HUES48 (cell line): Measurements from ENCODE around the gene MAG.
A peak's percentile ranks its signal among the peaks of the same experiment; 100 is the strongest.

Source experiments
- H3K27ac ChIP-seq: one replicate; pipeline ENCODE4 v1.7.0; 2013; ENCODE audit warnings: low read depth, low read length, inconsistent platforms
- H3K27me3 ChIP-seq: 2 replicates; pipeline ENCODE4 v1.6.1; 2013; ENCODE audit warnings: mild to moderate bottlenecking, low read length; ENCODE audit not compliant: control insufficient read depth, insufficient read depth
- H3K36me3 ChIP-seq: 2 replicates; pipeline ENCODE4 v1.6.1; 2013; ENCODE audit warnings: low read length; ENCODE audit not compliant: control insufficient read depth, insufficient read depth
- H3K4me1 ChIP-seq: 2 replicates; pipeline ENCODE4 v1.6.1; 2013; ENCODE audit warnings: mild to moderate bottlenecking, low read length; ENCODE audit not compliant: control insufficient read depth, insufficient read depth
- H3K4me3 ChIP-seq: 2 replicates; pipeline ENCODE4 v1.5.1; 2013; ENCODE audit warnings: mild to moderate bottlenecking, low read depth, low read length
- H3K9ac ChIP-seq: 2 replicates; pipeline ENCODE4 v1.6.1; 2013; ENCODE audit warnings: mild to moderate bottlenecking, low read depth, low read length, moderate library complexity
- H3K9me3 ChIP-seq: 2 replicates; pipeline ENCODE4 v1.6.1; 2013; ENCODE audit warnings: low read length; ENCODE audit not compliant: control insufficient read depth, insufficient read depth

Gene MAG

DNA sequence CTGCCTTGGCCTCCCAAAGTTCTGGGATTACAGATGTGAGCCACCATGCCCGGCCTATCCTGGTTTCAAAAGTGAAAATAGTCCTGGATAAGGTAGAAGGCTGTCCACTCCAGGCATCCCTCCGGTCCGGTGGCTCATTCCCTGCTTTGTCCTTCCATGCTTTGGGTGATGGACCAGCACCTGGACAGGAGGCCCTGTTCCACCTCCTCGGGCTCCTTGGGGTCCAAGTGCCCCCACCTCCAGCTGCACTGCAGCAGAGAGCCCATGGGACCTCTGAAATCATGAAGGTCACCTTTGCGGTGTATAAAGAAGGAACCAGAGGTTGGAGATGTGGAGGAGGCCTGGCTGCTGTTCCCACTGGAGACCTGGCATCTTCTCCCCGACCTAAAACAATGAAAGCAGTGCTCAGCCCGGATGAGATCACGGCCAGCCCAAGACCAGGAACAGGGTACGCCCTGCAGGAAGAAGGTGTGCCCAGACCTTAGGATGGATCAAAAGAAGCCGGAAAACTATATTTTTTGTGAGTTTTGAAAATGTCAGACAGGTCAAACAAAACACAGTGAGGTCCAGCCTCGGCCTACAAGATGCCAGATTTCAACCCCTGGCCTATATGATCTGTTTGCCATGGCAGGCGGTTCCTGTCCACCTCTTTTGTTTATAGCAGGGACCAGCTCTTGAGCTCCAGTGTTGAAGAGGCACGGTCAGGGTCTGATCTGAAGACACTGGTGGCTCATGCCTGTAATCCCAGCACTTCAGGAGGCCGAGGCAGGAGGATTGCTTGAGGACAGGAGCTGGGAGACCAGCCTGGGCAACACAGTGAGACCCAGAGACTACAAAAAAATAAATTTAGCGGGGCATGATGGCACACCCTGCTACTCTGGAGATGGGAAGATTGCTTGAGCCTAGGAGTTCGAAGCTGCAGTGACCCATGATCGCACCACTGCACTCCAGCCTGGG is 37.3 kb upstream of the MAG start:
- Histone ChIP-seq H3K27ac (peak overlapping the region; percentile 5), H3K4me3 (no peak overlapping the region), H3K27me3 (no peaks in the 10 kb centered on the region), H3K9me3 (no peaks in the 10 kb centered on the region), H3K9ac (no peak overlapping the region), H3K36me3 (peaks cover 70% of the 10 kb centered on the region), H3K4me1 (peaks cover 11% of the 10 kb centered on the region; the same call in 1 of the 2 replicates)

DNA sequence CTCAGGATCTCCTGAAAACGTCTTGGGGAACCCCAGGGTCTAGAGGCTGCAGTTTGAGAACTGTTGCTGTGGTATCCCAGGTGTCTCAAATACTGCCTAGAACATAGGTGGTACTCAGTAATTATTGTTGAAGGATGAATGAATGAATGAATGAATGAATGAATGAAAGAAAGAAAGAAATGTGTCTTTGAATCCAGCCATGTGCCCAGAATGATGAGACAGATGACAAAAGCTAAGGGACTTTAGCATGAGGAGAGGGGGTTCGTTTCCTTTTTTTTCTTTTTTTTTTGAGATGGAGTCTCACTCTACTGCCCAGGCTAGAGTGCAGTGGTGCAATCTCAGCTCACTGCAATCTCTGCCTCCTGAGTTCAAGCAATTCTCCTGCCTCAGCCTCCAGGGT is 35.4 kb upstream of the MAG start:
- Histone ChIP-seq H3K4me1 (peaks cover 7% of the 10 kb centered on the region; the same call in 1 of the 2 replicates), H3K27me3 (no peaks in the 10 kb centered on the region), H3K9ac (no peak overlapping the region), H3K27ac (no peak overlapping the region), H3K9me3 (no peaks in the 10 kb centered on the region), H3K4me3 (no peak overlapping the region), H3K36me3 (peaks cover 70% of the 10 kb centered on the region)

DNA sequence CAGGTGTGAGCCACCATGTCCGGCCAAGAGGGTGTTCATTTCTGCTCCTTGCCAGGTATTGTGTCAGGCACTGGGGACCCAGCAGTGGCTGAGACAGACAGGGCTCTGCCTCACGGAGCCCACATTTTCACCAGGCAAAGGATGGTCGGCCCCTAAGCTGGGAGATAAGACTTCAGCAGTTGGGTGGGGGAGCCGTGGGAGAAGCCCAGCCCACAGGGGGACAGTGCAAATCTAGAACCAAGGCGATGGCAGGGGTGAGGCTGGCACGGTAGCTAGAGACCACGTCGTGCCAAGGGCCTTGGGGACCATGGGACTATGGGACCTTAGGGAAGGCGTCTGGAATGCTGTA is 34.9 kb upstream of the MAG start:
- peaks cover 7% of the 10 kb centered on the region; the same call in 1 of the 2 replicates for H3K4me1 ChIP-seq
- no peaks in the 10 kb centered on the region for H3K27me3 ChIP-seq
- peaks cover 73% of the 10 kb centered on the region for H3K36me3 ChIP-seq
- H3K9ac ChIP-seq: no peak overlapping the region
- no peaks in the 10 kb centered on the region for H3K9me3 ChIP-seq
- no peak overlapping the region for H3K27ac ChIP-seq
- H3K4me3 ChIP-seq: no peak overlapping the region

DNA sequence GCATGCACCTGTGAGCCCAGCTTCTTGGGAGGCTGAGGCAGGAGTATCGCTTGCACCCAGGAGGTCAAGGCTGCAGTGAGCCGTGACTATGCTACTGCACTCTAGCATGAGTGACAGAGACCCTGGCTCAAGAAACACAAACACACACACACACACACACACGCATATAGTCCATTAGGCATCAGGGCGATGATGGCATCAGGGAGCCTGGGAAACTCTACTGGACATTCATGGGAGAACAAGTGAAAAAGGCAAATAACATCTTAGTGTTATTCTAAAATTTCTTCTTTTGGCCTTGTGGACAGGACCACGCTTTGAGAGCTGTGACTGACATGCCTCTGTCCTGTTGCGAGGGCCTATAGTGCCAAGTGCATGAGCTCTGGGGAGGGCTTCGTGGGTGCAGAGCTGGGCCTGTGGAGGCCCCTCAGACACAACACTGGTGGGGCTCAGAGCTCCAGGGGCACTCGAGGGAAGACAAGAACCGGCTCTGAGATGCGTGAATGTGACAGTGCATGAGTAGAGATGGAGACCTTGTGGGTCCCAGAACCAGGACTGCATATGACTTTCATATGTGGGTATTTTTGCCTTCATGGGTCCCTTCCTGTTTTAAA is 31.2 kb upstream of the MAG start:
- no peak overlapping the region for H3K4me3 ChIP-seq
- H3K27ac ChIP-seq: no peak overlapping the region
- peaks cover 76% of the 10 kb centered on the region for H3K36me3 ChIP-seq
- no peaks in the 10 kb centered on the region for H3K4me1 ChIP-seq
- H3K9me3 ChIP-seq: no peaks in the 10 kb centered on the region
- no peaks in the 10 kb centered on the region for H3K27me3 ChIP-seq
- H3K9ac ChIP-seq: no peak overlapping the region

DNA sequence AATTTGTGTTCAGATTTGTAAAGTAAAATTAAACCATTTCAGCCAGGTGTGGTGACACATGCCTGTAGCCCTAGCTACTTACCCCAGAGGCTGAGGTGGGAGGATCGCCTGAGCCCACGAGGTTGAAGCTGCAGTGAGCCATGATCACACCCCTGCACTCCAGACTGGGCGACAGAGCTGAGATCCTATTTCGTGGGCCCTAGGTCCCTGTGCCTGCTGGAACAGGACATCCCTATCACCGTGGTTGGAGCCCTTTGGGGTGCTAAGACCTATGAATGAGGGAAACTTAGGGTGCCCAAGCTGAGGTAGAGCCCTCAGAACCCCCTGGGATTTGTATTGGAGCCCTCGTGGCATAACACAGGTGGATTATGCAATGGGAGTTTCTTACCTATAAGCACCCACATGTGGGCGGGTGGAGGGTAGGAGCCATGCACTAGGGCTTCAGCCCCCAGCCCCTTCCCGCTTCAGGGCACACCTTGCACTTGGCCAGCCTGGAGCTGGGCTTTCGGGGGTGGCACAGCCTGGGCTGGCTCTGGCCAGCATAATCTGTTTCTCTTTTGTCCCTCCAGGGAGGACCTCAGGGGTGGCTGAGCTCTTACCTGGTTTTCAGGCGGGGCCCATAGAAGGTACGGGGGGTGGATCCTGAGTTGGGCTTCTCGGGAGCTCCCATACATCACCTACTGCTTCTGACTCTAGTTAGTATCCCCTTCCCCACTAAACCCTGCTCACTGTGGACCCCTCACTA is 30.4 kb upstream of the MAG start:
- H3K9ac ChIP-seq: no peak overlapping the region
- no peaks in the 10 kb centered on the region for H3K4me1 ChIP-seq
- no peaks in the 10 kb centered on the region for H3K27me3 ChIP-seq
- H3K9me3 ChIP-seq: no peaks in the 10 kb centered on the region
- no peak overlapping the region for H3K4me3 ChIP-seq
- peaks cover 79% of the 10 kb centered on the region for H3K36me3 ChIP-seq
- H3K27ac ChIP-seq: peak overlapping the region; percentile 31

DNA sequence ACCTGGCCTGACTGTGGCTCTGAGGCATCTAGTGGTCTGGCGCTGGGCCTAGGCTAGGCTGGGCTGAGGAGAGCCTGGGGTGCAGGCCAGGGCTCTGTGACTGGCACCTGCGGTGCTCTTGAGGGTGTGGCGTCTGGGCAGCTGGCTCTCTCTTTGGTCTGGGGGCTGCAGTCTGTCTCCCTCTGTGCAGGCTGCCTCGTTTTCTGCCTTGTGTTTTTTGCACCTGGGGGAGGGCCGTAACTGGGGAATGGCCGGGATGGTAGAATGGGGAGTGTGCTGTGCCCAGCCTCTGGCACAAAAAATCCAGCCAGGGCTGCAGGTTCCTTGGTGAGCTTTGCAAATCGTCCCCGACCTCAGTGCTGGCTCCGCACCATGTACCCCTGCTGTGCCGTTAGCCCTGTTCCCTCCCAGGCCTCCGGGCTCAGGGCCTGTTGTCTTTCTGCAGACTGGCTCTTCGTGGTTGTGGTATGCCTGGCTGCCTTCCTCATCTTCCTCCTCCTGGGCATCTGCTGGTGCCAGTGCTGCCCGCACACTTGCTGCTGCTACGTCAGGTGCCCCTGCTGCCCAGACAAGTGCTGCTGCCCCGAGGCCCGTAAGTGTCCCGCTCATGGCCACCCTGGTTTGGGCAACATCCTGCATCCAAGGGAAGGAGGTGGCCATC is 29.7 kb upstream of the MAG start:
- H3K27ac ChIP-seq: peak overlapping the region; percentile 31
- H3K36me3 ChIP-seq: peaks cover 78% of the 10 kb centered on the region
- no peak overlapping the region for H3K4me3 ChIP-seq
- no peak overlapping the region for H3K9ac ChIP-seq
- no peaks in the 10 kb centered on the region for H3K27me3 ChIP-seq
- no peaks in the 10 kb centered on the region for H3K9me3 ChIP-seq
- H3K4me1 ChIP-seq: peaks cover 3% of the 10 kb centered on the region; the same call in 1 of the 2 replicates

DNA sequence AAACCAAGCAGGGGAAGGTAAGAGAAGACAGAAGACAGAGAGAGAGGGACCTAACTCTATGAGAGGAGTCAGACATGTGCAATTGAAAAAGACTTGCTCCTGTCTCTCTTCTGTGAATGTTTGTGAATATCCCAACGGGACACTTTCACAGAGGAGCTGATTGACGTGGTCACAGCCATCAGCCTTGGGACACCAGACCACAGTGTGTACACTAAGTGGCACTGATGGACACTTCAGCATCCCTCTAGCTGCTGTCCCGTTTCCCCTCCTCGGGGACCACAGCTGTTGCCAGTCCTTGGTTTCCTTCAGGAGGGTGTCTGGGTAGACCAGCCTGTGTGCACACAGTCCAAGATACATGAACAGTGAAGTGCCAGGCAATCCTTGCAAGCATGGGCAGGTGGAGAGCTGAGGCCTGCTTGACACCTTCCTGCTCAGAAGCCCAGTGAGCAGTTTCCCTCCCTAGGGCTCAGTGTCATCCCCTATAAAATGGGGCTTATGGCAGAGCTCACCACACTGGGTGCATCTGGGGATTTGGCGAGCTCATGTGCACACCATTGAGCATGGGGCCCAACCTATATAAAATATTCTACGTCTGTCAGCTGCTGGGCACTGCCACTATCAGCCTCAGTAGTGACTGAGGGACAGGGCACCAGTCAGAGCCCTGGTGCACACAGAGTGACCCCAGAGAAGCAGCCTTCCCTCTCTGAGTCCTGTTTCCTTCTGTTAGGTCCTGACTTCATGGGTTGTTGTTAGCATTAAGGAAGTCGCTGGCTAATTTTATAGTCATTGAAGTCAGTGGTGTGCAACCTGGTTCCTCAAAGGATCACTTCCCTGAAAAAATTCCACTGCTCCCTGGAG is 27.5 kb upstream of the MAG start:
- Histone ChIP-seq H3K4me1 (peaks cover 7% of the 10 kb centered on the region; the same call in 1 of the 2 replicates), H3K9me3 (no peaks in the 10 kb centered on the region), H3K27ac (no peak overlapping the region), H3K27me3 (no peaks in the 10 kb centered on the region), H3K9ac (no peak overlapping the region), H3K4me3 (no peak overlapping the region), H3K36me3 (peaks cover 60% of the 10 kb centered on the region)

DNA sequence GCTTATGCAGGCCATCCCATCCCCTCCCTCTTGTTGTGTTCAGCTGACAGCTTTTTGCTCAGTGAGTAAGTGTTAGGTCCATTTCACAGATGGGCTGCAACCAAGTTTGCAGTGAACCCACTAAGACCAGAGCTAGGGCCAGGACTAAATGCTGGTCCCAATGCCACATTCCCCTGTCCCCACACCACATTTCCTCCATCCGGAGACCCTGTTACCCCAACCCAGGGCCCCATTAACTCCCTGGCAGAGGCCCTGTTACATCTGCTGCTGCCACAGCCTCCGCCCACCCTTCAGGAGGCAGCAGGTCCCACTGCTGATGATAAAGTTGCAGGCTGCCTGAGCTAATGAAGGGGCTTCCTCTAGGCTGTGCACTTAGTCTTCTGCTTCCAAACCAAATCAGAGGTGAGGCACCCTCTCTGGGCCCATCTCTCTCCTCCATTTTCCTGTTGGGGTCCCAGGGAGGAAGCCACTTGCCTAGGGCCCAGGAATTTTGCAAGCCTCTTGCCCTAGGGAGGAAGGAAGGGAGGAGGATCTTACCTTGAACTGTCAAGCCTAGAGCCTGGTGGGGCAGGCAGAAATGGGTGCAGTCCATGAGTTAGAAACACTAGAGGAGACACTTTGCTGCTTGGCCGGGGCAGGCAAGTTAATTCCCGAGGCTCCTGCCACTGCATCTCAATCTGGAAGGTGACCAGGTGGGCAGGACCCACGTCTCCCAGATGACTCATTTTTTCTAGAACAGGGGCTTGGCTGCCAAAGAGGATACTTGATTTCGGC is 26.6 kb upstream of the MAG start:
- H3K27ac ChIP-seq: no peak overlapping the region
- peaks cover 58% of the 10 kb centered on the region for H3K36me3 ChIP-seq
- no peaks in the 10 kb centered on the region for H3K9me3 ChIP-seq
- H3K4me1 ChIP-seq: peaks cover 7% of the 10 kb centered on the region; the same call in 1 of the 2 replicates
- H3K9ac ChIP-seq: no peak overlapping the region
- no peak overlapping the region for H3K4me3 ChIP-seq
- H3K27me3 ChIP-seq: no peaks in the 10 kb centered on the region

DNA sequence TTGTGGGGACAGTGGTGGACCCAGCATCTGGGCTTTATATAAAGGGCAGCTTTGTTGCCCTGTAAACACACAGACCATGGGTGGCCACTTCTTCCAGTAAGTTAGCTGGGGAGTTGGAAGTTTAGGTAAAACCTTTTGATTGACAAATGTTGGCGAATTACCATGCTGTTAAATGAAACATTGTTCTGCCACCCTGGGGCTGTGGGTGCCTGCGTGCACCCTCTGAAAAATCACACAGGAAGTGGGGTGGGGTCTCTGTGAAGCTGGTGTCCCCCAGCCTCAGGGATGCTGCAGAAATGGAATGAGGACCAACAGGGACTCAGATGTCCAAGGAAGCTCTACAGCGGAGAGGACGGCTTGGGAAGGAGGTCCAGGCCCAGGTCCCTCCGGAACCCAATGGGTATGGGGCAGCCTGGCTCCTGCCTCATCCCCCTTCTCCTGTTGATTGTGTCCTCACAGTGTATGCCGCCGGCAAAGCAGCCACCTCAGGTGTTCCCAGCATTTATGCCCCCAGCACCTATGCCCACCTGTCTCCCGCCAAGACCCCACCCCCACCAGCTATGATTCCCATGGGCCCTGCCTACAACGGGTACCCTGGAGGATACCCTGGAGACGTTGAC is 26.0 kb upstream of the MAG start:
- Histone ChIP-seq H3K9me3 (no peaks in the 10 kb centered on the region), H3K36me3 (peaks cover 59% of the 10 kb centered on the region), H3K27ac (no peak overlapping the region), H3K9ac (no peak overlapping the region), H3K4me1 (peaks cover 7% of the 10 kb centered on the region; the same call in 1 of the 2 replicates), H3K4me3 (no peak overlapping the region), H3K27me3 (no peaks in the 10 kb centered on the region)
